IPS-11a (cell line): ENCODE data around the gene KIAA1549.

ENCODE experiments used
- H3K4me3 ChIP-seq: one replicate; pipeline ENCODE4 v1.5.1; 2013; ENCODE audit warnings: low read depth, low read length, control low read depth

Gene KIAA1549

DNA sequence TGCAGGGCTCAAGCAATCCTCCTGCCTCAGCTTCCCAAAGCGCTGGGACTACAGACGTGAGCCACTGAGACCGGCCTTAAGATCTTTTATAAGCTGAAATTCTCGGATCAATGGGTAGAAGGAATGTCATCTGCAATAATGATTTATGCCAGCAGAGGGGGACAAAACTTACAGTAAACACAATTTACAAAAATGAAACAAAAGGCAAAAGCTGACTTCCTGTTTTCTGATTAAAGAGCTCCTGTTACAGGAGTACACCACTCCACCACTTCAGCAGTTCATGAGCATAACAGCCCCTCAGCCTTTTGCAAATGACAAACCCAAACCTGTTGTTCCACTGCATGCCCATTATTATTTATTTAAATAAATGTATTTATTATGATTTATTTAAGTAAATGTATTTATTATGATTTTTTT, 94.7 kb downstream of the KIAA1549 start:
- no peak overlapping the region for H3K4me3 ChIP-seq

DNA sequence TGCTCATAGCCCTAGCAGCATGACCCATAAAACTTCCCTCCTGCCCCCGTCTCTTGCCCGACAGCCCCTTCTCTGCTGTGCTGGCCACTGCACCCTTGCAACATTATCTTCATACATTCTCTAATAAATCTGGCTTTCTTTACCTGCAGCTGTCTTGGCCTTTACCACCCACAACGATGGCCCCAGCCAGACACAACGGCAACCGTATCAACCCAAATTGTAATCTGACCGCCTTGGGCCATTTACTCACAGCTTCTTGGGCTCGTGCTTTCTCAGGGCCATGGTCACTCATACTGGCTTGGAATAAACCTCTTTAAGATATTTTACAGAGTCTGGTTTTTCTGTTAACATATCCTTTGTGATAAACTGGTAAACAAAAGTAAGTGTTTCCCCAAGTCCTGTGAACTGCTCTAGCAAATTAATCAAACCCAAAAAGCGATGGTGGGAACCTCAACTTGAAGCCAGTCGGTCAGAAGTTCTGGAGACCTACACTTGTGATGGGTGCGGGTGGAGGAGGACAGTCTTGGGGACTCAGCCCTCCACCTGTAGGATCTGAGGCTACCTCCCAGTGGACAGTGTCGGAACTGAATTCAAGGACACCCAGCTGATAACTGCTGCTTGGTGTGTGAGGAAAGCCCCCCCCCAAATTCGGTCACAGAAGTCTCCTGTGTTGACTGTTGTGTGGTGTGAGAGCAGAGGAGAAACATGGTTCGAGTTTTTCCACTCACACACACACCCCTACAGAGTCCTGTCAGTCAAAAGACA, 95.6 kb downstream of the KIAA1549 start:
- H3K4me3 ChIP-seq = no peak overlapping the region

DNA sequence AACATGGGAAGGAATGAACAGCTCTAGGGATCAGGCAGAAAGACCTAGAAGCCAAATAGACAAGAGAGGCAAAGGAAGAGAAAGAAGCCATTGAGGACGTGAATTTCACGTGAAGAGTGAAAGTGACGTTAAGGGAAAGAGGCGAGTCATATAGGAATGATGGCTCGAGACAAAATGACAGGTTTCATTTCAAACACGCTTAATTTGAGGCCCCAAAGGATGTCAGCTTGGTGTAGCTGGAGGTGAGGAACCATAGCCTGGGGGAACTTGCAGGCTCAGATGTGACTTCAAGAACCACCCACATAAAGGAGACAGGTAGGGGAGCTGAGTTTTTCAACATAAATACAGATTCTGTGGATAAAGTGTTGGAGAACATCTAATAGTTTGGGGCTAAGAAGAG, 98.9 kb downstream of the KIAA1549 start:
- no peak overlapping the region for H3K4me3 ChIP-seq

DNA sequence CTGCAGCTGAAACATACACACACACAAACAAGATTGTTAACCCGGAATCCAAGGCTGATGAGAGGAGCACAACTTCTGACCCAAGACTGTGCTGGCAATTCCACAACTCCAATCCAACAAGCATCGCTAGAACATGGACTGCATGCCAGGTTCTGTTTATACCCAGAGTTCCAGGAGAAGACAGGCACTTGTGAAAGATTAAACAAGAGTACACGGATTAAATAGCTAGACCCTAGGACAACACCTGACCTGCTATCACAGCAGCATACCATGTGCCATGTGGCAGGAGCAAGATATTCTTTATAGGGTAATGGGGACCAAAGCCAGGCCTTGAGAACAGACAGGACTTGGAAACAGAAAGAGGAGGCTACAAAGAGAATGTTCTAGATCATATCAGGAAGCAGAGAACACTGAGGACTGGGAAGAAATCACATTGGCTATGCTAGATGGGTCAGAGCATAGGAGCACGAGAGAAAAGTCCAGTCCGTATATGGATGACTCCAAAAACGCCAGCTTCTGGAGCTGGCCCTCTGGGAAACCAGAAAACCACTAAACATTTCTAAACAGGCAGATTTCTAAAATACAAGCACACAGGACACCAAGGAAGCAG, 99.5 kb downstream of the KIAA1549 start:
- no peak overlapping the region for H3K4me3 ChIP-seq

DNA sequence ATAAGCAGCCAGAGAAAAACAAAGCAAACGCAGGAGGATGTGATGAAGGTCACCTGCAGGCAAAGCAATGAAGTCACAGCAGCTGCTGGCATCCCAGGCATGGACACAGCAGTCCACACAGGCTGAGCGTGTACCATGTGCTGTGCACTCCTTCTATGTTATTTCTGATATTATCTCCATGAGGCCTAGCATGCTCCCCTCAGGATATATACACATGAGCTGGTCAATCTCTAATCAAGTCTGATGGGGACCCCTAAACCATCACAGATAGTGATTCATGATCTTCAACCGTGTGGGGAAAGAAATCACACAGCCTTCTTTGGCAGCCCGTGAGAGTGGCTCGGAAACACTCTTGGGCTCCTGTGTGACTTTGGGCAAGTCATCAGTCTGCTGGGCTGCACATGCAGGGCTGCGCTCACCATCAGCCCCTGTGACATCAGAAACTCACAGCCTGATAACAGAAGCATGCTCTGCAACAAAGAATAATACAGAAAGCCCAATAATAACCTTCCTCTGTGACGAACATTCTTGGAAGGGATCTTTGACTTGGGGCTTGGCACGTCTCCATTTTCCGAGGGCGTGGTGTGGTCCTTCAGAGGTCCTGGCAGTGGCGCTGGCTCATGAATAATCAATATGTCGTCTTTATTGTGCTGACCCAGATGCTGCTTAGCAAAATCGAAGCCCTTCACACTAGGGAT, 100.2 kb downstream of the KIAA1549 start:
- H3K4me3 ChIP-seq = no peak overlapping the region

DNA sequence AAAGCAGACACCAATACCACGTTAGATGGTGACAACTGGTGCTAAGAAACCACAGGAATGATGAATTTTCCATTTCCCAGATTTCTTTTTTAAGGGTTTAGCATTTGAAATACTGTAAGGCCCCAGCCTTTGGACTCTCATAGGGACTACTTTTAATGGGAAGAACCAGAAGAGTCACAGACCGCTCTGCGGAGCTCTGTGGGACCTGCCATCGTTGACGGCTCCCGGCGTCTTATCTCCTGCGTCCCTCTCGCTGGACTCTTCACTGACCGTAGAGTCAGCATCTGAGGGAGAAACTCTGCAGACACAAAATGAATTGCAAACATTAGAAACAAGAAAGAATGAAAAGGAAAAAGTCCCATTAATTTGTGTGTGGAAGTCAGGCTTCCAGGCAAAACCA, 101.8 kb downstream of the KIAA1549 start:
- H3K4me3 ChIP-seq = no peak overlapping the region

DNA sequence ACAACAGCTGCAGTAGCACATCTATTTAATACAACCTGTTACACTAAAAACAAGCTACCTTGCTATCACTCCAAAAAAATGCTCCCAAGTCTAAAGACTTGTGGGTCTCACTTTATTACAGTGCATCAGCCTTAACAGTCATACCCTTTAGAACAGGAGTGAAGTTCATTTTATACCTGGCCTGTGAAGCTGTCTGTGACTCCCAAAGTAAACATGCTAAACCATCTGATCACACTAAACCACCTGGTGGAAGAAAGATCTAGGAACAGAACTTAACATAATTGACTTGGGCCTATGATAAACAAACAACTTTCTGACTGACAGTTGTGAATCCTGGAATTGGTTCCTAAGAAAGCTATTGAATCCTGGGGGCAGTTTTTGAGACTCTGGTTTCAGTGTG, 102.3 kb downstream of the KIAA1549 start:
- no peak overlapping the region for H3K4me3 ChIP-seq

DNA sequence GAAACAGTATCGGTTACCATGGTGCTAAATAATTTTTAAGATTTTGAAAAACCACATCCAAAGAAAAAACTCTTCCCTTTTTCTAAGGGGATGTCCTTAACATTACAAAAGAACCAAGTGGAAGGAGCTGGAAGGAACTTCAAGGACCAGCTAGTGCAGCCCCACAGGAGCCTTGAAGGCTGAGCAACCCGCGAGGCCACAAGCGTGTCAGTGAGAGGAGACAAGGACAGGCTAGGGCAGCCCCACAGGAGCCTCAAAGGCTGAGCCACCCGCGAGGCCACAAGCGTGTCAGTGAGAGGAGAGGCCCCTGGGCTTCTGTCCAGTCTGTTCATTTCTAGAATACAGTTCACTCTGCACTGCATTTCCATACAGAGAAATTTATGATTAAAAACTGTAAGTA, 103.1 kb downstream of the KIAA1549 start:
- no peak overlapping the region for H3K4me3 ChIP-seq

DNA sequence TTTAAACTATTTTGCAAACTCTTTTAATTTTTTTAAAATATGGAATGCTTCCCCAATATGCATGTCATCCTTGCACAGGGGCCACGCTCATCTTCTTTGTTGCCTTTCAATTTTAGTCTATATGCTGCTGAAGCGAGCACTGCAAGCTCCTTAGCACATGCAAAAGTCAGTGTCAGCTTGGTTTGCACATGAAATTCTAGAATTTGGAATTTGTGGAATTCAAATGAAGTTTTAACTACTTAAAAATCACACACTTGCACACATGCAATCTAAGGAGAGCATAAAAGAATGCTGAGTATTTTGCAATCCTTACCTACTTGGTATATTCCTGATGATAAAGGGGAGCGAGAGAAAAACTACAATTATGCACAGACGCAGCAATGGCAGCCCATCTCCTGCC, 104.9 kb downstream of the KIAA1549 start:
- H3K4me3 ChIP-seq = no peak overlapping the region

DNA sequence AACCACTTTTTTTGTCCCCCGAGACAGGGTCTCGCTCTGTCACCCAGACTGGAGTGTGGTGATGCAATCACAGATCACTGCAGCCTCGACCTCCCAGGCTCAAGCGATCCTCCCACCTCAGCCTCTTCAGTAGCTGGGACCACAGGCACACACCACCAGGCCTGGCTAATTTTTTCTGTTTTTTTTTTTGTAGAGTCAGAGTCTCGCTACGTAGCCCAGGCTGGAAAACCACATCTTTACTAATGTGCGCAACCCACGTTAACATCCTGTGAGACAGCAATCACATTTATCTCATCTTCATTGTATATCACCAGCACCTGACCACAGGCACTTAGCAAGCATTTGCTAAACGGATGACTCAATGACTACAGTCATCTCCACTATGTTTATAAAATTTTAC, 105.4 kb downstream of the KIAA1549 start:
- H3K4me3 ChIP-seq = no peak overlapping the region

DNA sequence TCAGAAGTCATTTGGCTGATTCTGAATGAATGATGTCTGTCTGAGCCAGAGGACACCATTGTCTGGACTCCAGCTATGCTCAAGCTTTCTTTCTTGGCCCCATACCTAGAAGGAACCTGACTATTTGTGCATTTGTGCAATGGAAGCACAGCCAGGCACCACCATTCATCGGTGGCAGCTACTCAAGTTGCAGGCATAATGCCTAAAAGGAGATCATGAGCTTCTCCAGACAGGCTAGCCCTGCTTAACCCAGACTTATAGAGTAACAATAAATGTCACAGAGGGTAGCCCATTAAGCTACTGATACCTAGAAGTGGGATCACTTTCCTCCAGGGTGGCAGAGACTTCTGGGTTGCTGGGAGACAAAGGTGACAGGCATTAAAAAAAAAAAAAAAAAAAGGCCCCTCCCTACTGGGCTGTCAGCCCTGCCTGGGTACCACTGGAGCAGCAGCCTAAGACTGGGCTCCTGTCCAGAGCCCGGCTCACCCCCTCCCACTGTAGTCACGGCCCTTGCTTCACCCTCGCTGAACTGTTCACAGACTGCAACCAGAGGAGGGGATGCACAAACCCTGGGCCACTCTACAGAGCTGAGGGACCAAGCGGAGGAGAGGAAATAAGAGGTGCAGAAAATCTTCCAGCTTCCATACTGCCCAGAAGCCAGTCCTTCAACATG, 107.8 kb downstream of the KIAA1549 start:
- no peak overlapping the region for H3K4me3 ChIP-seq

DNA sequence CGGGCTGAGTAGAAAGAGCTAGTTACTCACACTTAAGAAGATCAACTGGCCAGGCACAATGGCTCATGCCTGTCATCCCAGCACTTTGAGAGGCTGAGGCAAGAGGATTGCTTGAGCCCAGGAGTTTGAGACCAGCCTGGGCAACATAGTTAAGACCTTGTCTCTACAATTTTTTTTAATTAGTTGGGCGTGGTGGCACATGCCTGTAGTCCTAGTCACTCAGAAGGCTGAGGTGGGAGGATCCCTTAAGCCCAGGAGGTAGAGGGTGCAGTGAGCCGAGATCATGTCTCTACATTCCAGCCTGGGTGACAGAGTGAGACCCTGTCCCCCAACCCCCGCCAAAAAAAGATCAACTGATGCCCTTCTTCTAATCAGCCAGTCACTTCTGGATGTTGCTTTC, 108.6 kb downstream of the KIAA1549 start:
- no peak overlapping the region for H3K4me3 ChIP-seq

DNA sequence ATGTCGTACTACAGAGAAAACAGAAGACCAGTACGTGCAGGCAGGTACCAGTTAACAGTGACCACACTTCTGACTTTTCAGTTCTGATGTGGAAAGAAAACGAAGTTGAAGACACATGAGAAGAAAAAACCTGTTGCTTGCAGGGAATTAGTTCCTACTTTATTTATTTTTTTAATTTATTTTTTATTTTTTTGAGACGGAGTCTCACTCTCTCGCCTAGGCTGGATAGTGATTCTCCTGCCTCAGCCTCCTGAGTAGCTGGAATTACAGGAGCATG, 109.4 kb downstream of the KIAA1549 start:
- H3K4me3 ChIP-seq = no peak overlapping the region

DNA sequence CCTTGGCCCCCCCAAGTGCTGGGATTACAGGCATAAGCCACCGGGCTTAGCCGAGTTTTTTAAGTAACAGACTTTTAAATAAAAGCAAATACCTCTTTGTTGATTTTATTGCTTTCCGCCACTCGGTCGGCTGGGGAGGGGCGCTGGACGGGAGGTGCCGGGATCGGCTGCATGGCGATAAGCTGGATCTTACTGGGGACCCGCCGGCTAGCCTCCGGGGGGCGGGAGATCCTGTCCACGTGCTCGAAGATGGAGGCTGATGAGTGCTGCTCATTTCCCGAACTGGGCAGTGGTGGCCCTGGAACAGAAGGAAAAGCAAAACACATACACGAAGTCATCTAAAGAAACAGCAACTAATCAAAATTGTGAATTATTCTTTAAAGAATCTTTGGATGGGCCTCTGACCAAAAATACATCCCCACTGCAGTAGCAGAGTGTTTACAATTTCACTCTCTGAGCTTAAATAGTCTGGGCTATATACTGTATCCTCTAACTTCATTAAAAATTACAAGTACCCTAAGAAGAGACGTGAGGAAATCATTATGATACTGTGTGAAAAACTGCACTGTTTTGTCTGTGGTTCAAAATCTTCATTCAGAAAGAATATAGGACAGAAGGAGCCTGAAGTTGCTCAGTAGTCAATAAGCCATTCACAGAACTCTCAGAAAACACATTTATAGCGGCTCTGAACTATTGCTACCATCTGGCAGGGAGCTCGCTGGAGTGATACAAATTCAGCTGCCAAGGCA, 110.0 kb downstream of the KIAA1549 start:
- no peak overlapping the region for H3K4me3 ChIP-seq

DNA sequence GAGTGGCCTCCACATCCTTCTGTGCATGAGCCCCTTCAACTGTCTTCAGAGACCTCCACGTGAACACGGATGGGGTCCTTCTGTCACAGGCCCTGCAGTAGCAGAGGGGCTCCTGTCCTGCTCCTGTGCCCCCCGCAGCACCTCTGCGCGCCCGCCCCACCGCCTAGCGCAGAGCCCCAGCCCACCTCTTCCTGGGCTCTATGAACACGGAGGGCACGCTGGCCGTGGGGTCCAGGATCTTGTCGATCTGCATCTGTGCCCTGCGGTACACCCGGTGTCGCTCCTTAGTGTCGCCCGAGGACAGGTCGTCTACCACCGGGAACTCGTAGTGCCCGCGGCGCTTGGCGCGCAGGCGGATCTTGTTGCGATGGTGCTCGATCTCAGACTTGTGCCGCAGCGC, 111.8 kb downstream of the KIAA1549 start:
- H3K4me3 ChIP-seq = no peak overlapping the region

DNA sequence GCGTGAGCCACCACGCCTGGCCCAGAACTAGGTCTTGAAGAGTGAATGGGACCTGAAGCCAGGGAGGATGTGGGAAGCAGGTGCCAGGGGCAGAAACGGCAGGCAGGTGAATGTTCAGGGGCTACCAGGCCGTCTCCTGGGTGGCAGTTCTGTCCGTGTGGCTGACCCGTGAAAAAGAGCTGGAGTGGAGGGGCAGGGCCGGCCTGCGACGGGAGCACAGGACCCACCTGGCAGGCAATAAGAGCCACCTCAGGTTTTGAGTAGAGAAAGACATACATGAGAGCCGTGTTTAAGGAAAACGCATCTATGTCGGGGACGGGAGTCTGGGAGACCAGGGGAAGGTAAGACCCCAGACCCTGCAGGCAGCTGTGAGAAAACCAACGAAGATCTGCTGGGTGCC, 112.5 kb downstream of the KIAA1549 start:
- H3K4me3 ChIP-seq = no peak overlapping the region

DNA sequence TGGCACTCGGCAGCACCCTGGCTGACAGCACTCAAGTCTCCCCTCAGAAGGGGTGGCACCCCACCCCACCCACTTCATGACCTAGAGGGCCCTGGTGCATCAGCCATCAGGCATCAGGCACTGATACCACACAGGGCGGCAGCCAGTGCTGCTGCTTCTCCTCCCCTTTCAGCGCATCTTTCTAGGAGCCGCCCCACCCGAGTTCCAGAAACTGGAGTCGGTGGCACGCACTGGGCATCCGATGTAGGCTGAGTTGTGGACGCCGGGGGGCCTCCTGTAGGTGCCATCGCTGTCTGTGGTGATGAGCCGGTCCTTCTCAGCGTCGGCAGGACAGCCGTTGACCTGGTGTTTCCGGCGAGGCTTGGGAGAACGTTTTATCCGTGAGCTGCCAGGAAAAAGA, 113.4 kb downstream of the KIAA1549 start:
- no peak overlapping the region for H3K4me3 ChIP-seq

DNA sequence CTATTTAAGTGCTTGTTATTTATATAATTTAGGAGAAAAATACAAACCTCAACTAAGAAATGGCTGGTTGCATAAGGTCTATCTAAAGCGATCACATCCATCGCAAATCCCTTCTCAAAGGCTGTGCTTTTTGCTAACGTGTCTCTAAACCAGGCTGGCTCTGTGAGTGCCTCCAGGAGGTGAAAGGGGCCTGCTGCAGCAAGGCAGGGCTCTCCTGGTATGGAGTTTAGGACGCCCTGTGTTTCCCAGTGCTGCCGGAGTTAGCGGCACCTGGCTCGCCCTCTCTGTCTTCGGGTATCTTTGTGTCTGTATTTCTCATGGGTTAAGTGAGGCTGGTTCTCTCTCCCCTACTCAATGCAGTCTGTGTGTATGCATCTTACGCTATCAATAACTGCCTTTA, 114.8 kb downstream of the KIAA1549 start:
- H3K4me3 ChIP-seq = no peak overlapping the region

DNA sequence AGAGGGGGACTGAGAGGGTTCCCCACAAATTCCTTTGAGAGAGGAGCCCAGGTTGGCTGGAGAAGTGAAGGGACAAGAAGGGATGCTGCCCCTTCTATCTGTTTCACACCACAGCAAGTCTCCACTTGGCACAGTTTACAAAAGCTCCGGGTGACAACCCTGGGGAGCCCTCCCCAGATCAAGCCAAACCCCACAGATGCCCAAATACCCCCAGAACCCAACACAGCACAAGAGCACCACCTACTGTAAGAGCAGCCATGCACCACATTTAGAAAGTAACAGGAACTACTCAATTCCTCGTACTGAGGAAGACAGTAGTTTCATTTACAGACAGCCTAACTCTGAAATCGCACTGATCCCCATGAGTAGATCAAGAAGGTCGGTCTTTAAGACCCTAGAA, 115.3 kb downstream of the KIAA1549 start:
- H3K4me3 ChIP-seq = no peak overlapping the region

DNA sequence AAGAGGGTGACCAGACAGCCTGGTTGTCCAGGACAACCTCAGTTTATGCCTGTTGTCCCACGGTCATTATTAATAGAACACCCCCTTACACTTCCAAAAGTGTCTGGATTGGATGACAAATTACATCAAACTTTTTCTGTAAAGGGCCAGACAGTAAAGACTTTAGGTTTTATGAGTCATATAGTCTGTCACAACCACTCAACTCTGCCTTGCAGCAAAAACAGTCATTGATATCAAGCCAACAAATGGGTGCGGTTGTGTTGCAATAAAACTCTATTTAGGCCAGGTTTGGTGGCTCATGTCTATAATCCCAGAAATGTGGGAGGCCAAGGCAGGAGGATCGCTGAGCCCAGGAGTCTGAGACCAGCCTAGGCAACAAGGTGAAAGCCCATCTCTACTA, 116.5 kb downstream of the KIAA1549 start:
- H3K4me3 ChIP-seq = no peak overlapping the region

DNA sequence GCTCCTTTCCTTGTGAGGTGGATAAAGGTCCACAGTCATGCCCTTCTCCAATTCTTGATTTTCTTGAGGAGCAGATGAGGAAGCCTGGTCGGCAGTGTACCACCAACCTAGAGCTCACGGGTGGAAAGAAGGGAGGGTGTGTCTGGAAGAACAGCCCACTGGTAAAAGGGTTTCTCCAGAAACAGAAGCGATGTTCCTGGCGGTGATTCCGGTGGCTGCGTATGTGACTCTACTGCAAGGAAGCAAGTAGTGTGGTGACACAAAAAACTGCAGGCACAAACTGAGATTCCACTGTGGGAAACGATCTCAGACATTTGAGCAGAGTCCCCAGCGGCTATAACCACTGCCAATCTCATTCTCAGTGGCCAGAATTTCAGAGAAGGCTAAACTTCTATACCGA, 117.3 kb downstream of the KIAA1549 start:
- H3K4me3 ChIP-seq = no peak overlapping the region
